CD4-positive, alpha-beta T cell (primary cell): ENCODE results near the gene ANLN. TPM values are rescaled to one million over a fixed set of nuclear protein-coding genes. Genes with fewer than 3 reads are reported as not detected.

ENCODE experiments used
- ATAC-seq: fragments of 200-7000 bp; cut with Tn5 transposase; one replicate; pipeline ENCODE4 v1.10.0; 2022; ENCODE audit warnings: mild to moderate bottlenecking; ENCODE audit not compliant: poor library complexity
- CTCF ChIA-PET: fragments of 350-600 bp; sonication (Branson Sonifier 250); formaldehyde crosslinking; loops from one replicate; lab custom pipeline; 2021; ENCODE audit warnings: antibody characterized with exemption, inconsistent platforms; lab: Charles Lee
- POLR2A ChIA-PET: fragments of 350-600 bp; sonication (Branson Sonifier 250); formaldehyde crosslinking; loops from one replicate; lab custom pipeline; 2021; ENCODE audit warnings: antibody characterized with exemption, inconsistent platforms; lab: Charles Lee
- DNase-seq, 14 experiments: peaks; one replicate each; pipeline ENCODE4 v3.0.0-alpha.2; 2013 to 2020; ENCODE audit warnings: mixed read lengths in 2 of 14
- H3K27ac ChIP-seq, 2 donors: one replicate each; pipeline versions ENCODE4 v1.5.1 to v1.7.0; 2013; ENCODE audit warnings: low read length in 2 of 2, low read depth in 1 of 2, mild to moderate bottlenecking in 1 of 2
- H3K27me3 ChIP-seq, 2 experiments: 1 replicate in 1 of 2; 2 replicates in 1 of 2; pipeline versions ENCODE4 v1.6.1 to v1.7.0; 2013; ENCODE audit warnings: low read length in 2 of 2, control low read depth in 1 of 2, mild to moderate bottlenecking in 1 of 2, moderate library complexity in 1 of 2; ENCODE audit not compliant: insufficient read depth in 2 of 2, control insufficient read depth in 1 of 2
- H3K36me3 ChIP-seq: one replicate; pipeline ENCODE4 v1.6.1; 2013; ENCODE audit warnings: low read length, control low read depth; ENCODE audit not compliant: insufficient read depth
- H3K4me1 ChIP-seq: one replicate; pipeline ENCODE4 v1.6.1; 2013; ENCODE audit warnings: low read length, control low read depth; ENCODE audit not compliant: insufficient read depth
- H3K4me3 ChIP-seq: one replicate; pipeline ENCODE4 v1.5.1; 2013; ENCODE audit warnings: mild to moderate bottlenecking, low read length, moderate library complexity
- H3K9me3 ChIP-seq, 2 experiments: 1 replicate in 1 of 2; 2 replicates in 1 of 2; pipeline versions ENCODE4 v1.6.1 to v1.7.0; 2013; ENCODE audit warnings: low read length in 2 of 2, mild to moderate bottlenecking in 2 of 2, control low read depth in 1 of 2, moderate library complexity in 1 of 2; ENCODE audit not compliant: control insufficient read depth in 1 of 2, insufficient read depth in 1 of 2
- H3K27ac Mint-ChIP-seq: one replicate; pipeline ENCODE4 v1.8.0; 2020; ENCODE audit warnings: mixed read lengths
- H3K27me3 Mint-ChIP-seq: one replicate; pipeline ENCODE4 v1.8.0; 2021; ENCODE audit warnings: mixed read lengths
- H3K36me3 Mint-ChIP-seq: one replicate; pipeline ENCODE4 v1.8.0; 2021; ENCODE audit warnings: low read depth, mixed read lengths
- H3K4me1 Mint-ChIP-seq: one replicate; pipeline ENCODE4 v1.8.0; 2021; ENCODE audit warnings: low read depth, mixed read lengths
- H3K4me3 Mint-ChIP-seq: one replicate; pipeline ENCODE4 v1.8.0; 2020; ENCODE audit warnings: mild to moderate bottlenecking, mixed read lengths
- H3K9me3 Mint-ChIP-seq: one replicate; pipeline ENCODE4 v1.8.0; 2020; ENCODE audit warnings: mixed read lengths
- intact Hi-C, 2 experiments: fragments of 100-400 bp; cut with DNase I in 1 of 2; cut with micrococcal nuclease in 1 of 2; formaldehyde crosslinking; loops; one replicate each; pipeline versions ENCODE4 v1.15.1 to v1.9.0; 2023 to 2025; cut with DNase I, micrococcal nuclease
- total RNA-seq, 174 experiments: library from RNA in 2 of 174; stranded (reverse) in 2 of 174; gene quantifications; one replicate each; pipeline ENCODE4 v1.2.3 and lab custom pipeline; 2021 to 2026
- TF ChIP-seq, protein P1 (sequence below): fragments of 200-600 bp; IDR thresholded peaks from one replicate; pipeline ENCODE4 v1.8.0; 2022; ENCODE audit warnings: antibody characterized with exemption, mild to moderate bottlenecking

The ANLN gene
- total RNA-seq, 2 experiments from 2014 or later, result 0.33 to 1.1 TPM

DNA sequence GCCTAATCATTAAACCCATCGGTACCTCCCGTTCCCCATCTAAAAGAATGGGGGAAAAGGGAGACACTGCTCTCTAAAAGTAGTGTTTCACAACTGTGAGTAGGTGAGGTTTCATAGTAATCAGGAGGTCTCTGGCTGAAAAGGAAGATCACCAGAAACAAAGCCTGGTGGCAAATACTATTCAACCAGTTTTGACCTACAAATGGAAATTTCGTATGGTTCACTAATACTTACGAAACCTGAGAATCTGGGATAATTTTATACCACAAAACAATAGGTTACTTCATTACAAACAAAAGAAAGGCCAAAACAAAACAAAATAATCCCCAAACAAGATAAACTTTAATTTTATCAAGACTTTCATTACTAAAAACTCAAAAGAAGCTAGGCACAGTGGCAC is 28.4 kb upstream of the ANLN start:
- H3K27me3 Mint-ChIP-seq, result no peaks in the 10 kb centered on the region
- DNase-seq (no peak), ATAC-seq (no peak)
- H3K36me3 Mint-ChIP-seq, result no peaks in the 10 kb centered on the region
- POLR2A ChIA-PET, result no interaction called here
- Histone ChIP-seq H3K4me3 (no peak overlapping the region), H3K36me3 (no peaks in the 10 kb centered on the region), H3K27ac (no peak overlapping the region), H3K9me3 (no peaks in the 10 kb centered on the region), H3K4me1 (no peaks in the 10 kb centered on the region), H3K27me3 (no peaks in the 10 kb centered on the region)
- intact Hi-C loops, result loop anchor here in 1 of 2 experiments (5.0 kb wide), 2 partner anchors 204 to 664 kb away; partner anchors contain the start of gene HERPUD2
- CTCF ChIA-PET, result no interaction called here
- no peaks in the 10 kb centered on the region for H3K9me3 Mint-ChIP-seq
- no peak overlapping the region for H3K27ac Mint-ChIP-seq
- H3K4me3 Mint-ChIP-seq, result no peak overlapping the region
- H3K4me1 Mint-ChIP-seq, result no peaks in the 10 kb centered on the region
- TF ChIP-seq, protein P1, sequence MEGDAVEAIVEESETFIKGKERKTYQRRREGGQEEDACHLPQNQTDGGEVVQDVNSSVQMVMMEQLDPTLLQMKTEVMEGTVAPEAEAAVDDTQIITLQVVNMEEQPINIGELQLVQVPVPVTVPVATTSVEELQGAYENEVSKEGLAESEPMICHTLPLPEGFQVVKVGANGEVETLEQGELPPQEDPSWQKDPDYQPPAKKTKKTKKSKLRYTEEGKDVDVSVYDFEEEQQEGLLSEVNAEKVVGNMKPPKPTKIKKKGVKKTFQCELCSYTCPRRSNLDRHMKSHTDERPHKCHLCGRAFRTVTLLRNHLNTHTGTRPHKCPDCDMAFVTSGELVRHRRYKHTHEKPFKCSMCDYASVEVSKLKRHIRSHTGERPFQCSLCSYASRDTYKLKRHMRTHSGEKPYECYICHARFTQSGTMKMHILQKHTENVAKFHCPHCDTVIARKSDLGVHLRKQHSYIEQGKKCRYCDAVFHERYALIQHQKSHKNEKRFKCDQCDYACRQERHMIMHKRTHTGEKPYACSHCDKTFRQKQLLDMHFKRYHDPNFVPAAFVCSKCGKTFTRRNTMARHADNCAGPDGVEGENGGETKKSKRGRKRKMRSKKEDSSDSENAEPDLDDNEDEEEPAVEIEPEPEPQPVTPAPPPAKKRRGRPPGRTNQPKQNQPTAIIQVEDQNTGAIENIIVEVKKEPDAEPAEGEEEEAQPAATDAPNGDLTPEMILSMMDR, result no peak

DNA sequence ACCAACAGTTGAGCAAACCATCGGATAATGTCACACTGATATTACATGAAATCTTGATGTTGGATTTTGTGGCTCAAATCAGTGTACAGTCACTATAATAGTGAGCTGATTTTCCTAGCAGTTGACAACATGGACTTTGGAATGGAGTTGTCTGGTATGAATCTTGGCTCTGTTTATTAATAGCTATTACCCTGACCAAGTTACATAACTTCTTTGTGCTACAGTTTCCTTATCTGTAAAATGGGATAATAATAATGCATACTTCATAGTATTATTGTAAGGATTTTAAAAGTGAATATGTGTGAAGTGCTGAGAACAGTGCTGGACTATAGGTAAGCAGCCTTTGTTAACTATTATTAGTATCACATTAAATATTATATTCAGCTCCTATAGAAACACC is 26.1 kb upstream of the ANLN start:
- Histone ChIP-seq H3K27me3 (no peaks in the 10 kb centered on the region), H3K4me1 (peaks cover 6% of the 10 kb centered on the region), H3K9me3 (no peaks in the 10 kb centered on the region), H3K4me3 (no peak overlapping the region), H3K27ac (no peak overlapping the region), H3K36me3 (no peaks in the 10 kb centered on the region)
- CTCF ChIA-PET, result no interaction called here
- Mint-ChIP-seq H3K27ac (no peak overlapping the region), H3K4me1 (peaks cover 3% of the 10 kb centered on the region), H3K36me3 (peaks cover 3% of the 10 kb centered on the region), H3K9me3 (no peaks in the 10 kb centered on the region), H3K27me3 (no peaks in the 10 kb centered on the region), H3K4me3 (no peak overlapping the region)
- POLR2A ChIA-PET, result no interaction called here
- intact Hi-C loops, result loop anchor here in 1 of 2 experiments (5.0 kb wide), 2 partner anchors 206 to 666 kb away; partner anchors contain the start of gene HERPUD2
- ATAC-seq, result no peak
- TF ChIP-seq, protein P1, result no peak
- DNase-seq, result no peak

GRCh38 chr7:36366005-36366717 is 23.5 kb upstream of the ANLN start:
- no peaks in the 10 kb centered on the region for H3K27me3 ChIP-seq
- H3K9me3 Mint-ChIP-seq, result no peaks in the 10 kb centered on the region
- ChIA-PET POLR2A (interaction anchor here (1.5 kb wide), 2 partner anchors 24 to 565 kb away, joined by 3 to 7 read pairs; partner anchors contain the start of gene SEPTIN7), CTCF (interaction anchor here (0.7 to 2.3 kb wide), 11 partner anchors 8 to 987 kb away, joined by 3 to 13 read pairs (median 9); partner anchors contain the start of gene ANLN)
- no peaks in the 10 kb centered on the region for H3K36me3 ChIP-seq
- H3K9me3 ChIP-seq, result no peaks in the 10 kb centered on the region
- intact Hi-C loops, result loop anchor here in 1 of 2 experiments (5.0 kb wide), 1 partner anchor 569 kb away; no protein-coding TSS in a partner anchor
- H3K27ac ChIP-seq, result no peak overlapping the region
- H3K27me3 Mint-ChIP-seq, result no peaks in the 10 kb centered on the region
- H3K27ac Mint-ChIP-seq, result no peak overlapping the region
- peak overlapping the region; percentile 88 for H3K4me3 Mint-ChIP-seq
- H3K4me1 ChIP-seq, result peaks cover 6% of the 10 kb centered on the region
- peaks cover 3% of the 10 kb centered on the region for H3K36me3 Mint-ChIP-seq
- TF ChIP-seq, protein P1, result no peak
- peaks cover 6% of the 10 kb centered on the region for H3K4me1 Mint-ChIP-seq
- DNase-seq (no peak), ATAC-seq (no peak)
- H3K4me3 ChIP-seq, result peak overlapping the region; percentile 56
